ENCODE data around the gene DARS1. TPM values are rescaled to one million over a fixed set of nuclear protein-coding genes. Genes with fewer than 3 reads are reported as not detected.

Gene DARS1
- total and polyA plus RNA-seq, 2 experiments from 2014 or later, result 67.0 to 69.5 TPM

DNA sequence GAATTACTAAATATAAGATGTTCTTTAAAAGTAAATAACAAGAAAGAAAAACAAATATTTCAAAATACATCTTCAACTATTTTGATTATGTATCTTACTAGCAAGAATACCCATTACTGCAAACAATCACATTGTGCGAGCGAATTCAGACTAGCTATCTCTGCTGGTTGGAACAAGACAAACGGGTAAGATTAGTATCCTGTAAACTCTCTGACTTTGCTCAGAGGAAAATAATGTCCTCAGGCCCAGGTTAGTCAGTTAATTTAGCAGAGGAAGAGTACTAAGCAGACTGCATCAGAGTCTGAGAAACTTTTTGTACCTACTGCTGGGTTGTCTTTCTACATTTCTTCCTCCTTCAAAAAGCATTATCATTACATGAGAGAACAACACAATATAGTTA, 58.8 kb downstream of the DARS1 start:
- 78% methylated on average over 3 of the region's 3 CpGs for WGBS (ENCODE audit: low lambda C conversion rate, missing lambda C conversion rate)
- no peaks in the 10 kb centered on the region for H3K9me2 ChIP-seq (replicated peaks; ENCODE audit: insufficient read depth)
- H4K20me1 ChIP-seq (ENCODE audit: insufficient read depth, poor library complexity, severe bottlenecking), result no peaks in the 10 kb centered on the region
- DNase-seq (ENCODE audit: low spot score), result no peak
- no peaks in the 10 kb centered on the region for H3K36me3 ChIP-seq (replicated peaks; ENCODE audit: insufficient read depth, low read depth)
- no peak overlapping the region for H3K4me2 ChIP-seq
- no peak overlapping the region for H2AFZ ChIP-seq
- no peak overlapping the region for H3K4me3 ChIP-seq
- no peaks in the 10 kb centered on the region for H3K27me3 ChIP-seq
- H3K79me2 ChIP-seq, result no peaks in the 10 kb centered on the region
- no peak overlapping the region for H3K27ac ChIP-seq
- TF ChIP-seq EZH2 (IDR thresholded peaks at IDR 0.05; ENCODE audit: borderline replicate concordance), result no peak
- TF ChIP-seq EZH2phosphoT487 (IDR thresholded peaks at IDR 0.05; ENCODE audit: low read depth, severe bottlenecking, unreplicated experiment), result no peak
- TF ChIP-seq, protein P1, sequence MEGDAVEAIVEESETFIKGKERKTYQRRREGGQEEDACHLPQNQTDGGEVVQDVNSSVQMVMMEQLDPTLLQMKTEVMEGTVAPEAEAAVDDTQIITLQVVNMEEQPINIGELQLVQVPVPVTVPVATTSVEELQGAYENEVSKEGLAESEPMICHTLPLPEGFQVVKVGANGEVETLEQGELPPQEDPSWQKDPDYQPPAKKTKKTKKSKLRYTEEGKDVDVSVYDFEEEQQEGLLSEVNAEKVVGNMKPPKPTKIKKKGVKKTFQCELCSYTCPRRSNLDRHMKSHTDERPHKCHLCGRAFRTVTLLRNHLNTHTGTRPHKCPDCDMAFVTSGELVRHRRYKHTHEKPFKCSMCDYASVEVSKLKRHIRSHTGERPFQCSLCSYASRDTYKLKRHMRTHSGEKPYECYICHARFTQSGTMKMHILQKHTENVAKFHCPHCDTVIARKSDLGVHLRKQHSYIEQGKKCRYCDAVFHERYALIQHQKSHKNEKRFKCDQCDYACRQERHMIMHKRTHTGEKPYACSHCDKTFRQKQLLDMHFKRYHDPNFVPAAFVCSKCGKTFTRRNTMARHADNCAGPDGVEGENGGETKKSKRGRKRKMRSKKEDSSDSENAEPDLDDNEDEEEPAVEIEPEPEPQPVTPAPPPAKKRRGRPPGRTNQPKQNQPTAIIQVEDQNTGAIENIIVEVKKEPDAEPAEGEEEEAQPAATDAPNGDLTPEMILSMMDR (IDR thresholded peaks at IDR 0.05; ENCODE audit: poor library complexity), result no peak
- no peaks in the 10 kb centered on the region for H3K4me1 ChIP-seq (ENCODE audit: insufficient read depth)
- H3K9me3 ChIP-seq (ENCODE audit: low read depth), result no peaks in the 10 kb centered on the region

DNA sequence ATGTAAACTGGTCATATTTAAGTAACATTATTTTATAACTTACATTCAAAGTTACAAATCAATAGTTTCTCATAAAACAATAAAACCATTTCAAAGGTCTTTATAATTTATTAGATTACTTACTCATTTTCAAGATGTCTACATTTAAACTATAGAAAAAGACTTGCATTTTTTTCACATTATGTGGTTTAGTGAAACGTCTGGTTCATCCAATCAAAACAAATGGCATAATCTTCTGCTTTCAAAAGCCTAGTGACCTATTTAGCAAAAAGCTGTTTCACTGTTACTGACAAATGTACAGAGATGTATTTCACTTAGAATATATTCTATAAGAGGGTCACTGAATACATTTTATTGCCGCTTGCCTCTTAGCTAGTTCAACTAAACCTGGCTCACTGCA, 59.9 kb downstream of the DARS1 start:
- H4K20me1 ChIP-seq (ENCODE audit: insufficient read depth, poor library complexity, severe bottlenecking), result no peaks in the 10 kb centered on the region
- no peaks in the 10 kb centered on the region for H3K79me2 ChIP-seq
- no peak for DNase-seq (ENCODE audit: low spot score)
- H3K9me3 ChIP-seq (ENCODE audit: low read depth), result no peaks in the 10 kb centered on the region
- H3K27ac ChIP-seq, result no peak overlapping the region
- H3K36me3 ChIP-seq (replicated peaks; ENCODE audit: insufficient read depth, low read depth), result no peaks in the 10 kb centered on the region
- no peaks in the 10 kb centered on the region for H3K27me3 ChIP-seq
- no peak overlapping the region for H2AFZ ChIP-seq
- WGBS (ENCODE audit: low lambda C conversion rate, missing lambda C conversion rate), result 89% methylated on average over 2 of the region's 2 CpGs
- no peak overlapping the region for H3K4me2 ChIP-seq
- no peak for TF ChIP-seq EZH2 (IDR thresholded peaks at IDR 0.05; ENCODE audit: borderline replicate concordance)
- TF ChIP-seq EZH2phosphoT487 (IDR thresholded peaks at IDR 0.05; ENCODE audit: low read depth, severe bottlenecking, unreplicated experiment), result no peak
- TF ChIP-seq, protein P1 (IDR thresholded peaks at IDR 0.05; ENCODE audit: poor library complexity), result no peak
- H3K4me1 ChIP-seq (ENCODE audit: insufficient read depth), result no peaks in the 10 kb centered on the region
- H3K9me2 ChIP-seq (replicated peaks; ENCODE audit: insufficient read depth), result no peaks in the 10 kb centered on the region
- no peak overlapping the region for H3K4me3 ChIP-seq

DNA sequence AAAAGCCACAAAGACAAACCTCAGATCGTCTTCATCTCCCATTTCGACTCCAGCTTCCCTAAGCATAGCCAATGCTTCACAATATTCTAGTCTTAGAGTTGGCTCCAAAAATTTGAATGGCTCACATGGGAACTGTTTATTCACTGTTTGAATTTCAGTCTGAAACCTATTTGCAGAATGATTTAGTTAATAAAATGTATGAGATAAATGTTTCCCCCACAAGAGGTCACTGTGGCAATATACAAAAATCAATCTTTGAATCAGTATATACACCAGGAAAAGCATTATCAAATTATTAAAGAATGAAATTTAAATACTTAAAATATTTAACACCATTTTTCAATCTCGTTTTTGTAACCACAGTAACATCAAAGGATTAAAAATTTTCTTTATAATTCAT, 69.2 kb downstream of the DARS1 start:
- no peak overlapping the region for H3K4me2 ChIP-seq
- no peak overlapping the region for H3K4me3 ChIP-seq
- TF ChIP-seq EZH2phosphoT487 (IDR thresholded peaks at IDR 0.05; ENCODE audit: low read depth, severe bottlenecking, unreplicated experiment), result no peak
- TF ChIP-seq EZH2 (IDR thresholded peaks at IDR 0.05; ENCODE audit: borderline replicate concordance), result no peak
- TF ChIP-seq, protein P1 (IDR thresholded peaks at IDR 0.05; ENCODE audit: poor library complexity), result peak; percentile 58
- peak; percentile 29 for DNase-seq (ENCODE audit: low spot score)
- no peaks in the 10 kb centered on the region for H3K9me3 ChIP-seq (ENCODE audit: low read depth)
- no peaks in the 10 kb centered on the region for H3K36me3 ChIP-seq (replicated peaks; ENCODE audit: insufficient read depth, low read depth)
- H4K20me1 ChIP-seq (ENCODE audit: insufficient read depth, poor library complexity, severe bottlenecking), result no peaks in the 10 kb centered on the region
- no peaks in the 10 kb centered on the region for H3K79me2 ChIP-seq
- H3K4me1 ChIP-seq (ENCODE audit: insufficient read depth), result no peaks in the 10 kb centered on the region
- WGBS (ENCODE audit: low lambda C conversion rate, missing lambda C conversion rate), result 63% methylated on average over 3 of the region's 3 CpGs
- no peaks in the 10 kb centered on the region for H3K9me2 ChIP-seq (replicated peaks; ENCODE audit: insufficient read depth)
- H2AFZ ChIP-seq, result no peak overlapping the region
- H3K27ac ChIP-seq, result no peak overlapping the region
- no peaks in the 10 kb centered on the region for H3K27me3 ChIP-seq

DNA sequence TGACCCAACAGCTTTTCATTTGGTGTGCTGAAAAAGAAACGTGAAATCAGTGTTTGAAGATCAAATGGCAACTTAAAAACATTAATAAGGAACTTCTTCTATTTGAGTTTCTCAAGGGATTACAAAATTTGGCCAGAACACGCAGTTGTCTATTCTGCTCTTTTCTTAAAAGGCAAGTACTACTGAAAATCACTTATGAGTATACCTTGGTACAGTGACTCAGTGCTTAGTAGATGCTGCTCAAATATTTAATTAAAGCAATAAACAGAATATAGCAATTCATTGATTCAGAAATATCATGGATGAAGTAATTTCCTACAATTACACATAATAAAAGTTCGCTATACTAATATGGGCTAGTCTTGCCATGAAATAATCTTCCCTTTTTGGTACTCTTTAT, 70.9 kb downstream of the DARS1 start:
- no peak for DNase-seq (ENCODE audit: low spot score)
- no peak overlapping the region for H3K4me3 ChIP-seq
- no peaks in the 10 kb centered on the region for H3K9me2 ChIP-seq (replicated peaks; ENCODE audit: insufficient read depth)
- H3K36me3 ChIP-seq (replicated peaks; ENCODE audit: insufficient read depth, low read depth), result no peaks in the 10 kb centered on the region
- H3K4me2 ChIP-seq, result no peak overlapping the region
- TF ChIP-seq EZH2phosphoT487 (IDR thresholded peaks at IDR 0.05; ENCODE audit: low read depth, severe bottlenecking, unreplicated experiment) (no peak), EZH2 (IDR thresholded peaks at IDR 0.05; ENCODE audit: borderline replicate concordance) (no peak)
- TF ChIP-seq, protein P1 (IDR thresholded peaks at IDR 0.05; ENCODE audit: poor library complexity), result no peak
- WGBS (ENCODE audit: low lambda C conversion rate, missing lambda C conversion rate), result 91% methylated on average over 3 of the region's 3 CpGs
- H3K27me3 ChIP-seq, result no peaks in the 10 kb centered on the region
- no peak overlapping the region for H2AFZ ChIP-seq
- H3K27ac ChIP-seq, result no peak overlapping the region
- H3K9me3 ChIP-seq (ENCODE audit: low read depth), result no peaks in the 10 kb centered on the region
- no peaks in the 10 kb centered on the region for H4K20me1 ChIP-seq (ENCODE audit: insufficient read depth, poor library complexity, severe bottlenecking)
- no peaks in the 10 kb centered on the region for H3K4me1 ChIP-seq (ENCODE audit: insufficient read depth)
- no peaks in the 10 kb centered on the region for H3K79me2 ChIP-seq
